Skin of body (tissue), 2 donors: ENCODE results near the gene SYT5. TPM values are rescaled to one million over a fixed set of nuclear protein-coding genes. Genes with fewer than 3 reads are reported as not detected.
"Not testable (repeated sequence)": the region's sequence is repeated elsewhere in the genome, so short reads cannot be mapped to it uniquely, and the experiment has no call there.

ENCODE experiments used
- DNase-seq: peaks from one replicate; lab custom pipeline; 2025; lab: John Stamatoyannopoulos, UW
- total RNA-seq: library from RNA; depleted of rRNA; stranded (reverse); fragments of >200 nt; gene quantifications from one replicate; pipeline ENCODE4 v1.2.3, GENCODE V29; 2014

Gene SYT5
- total RNA-seq, result 1.6 TPM

GRCh38 chr19:55179606-55180484 lies at the start of gene SYT5:
Gene SYT5, minus strand, starts transcription at chr19:55180289. Its CDS starts 1,248 bp downstream, at chr19:55179041.
- no peak for DNase-seq

GRCh38 chr19:55229789-55230182 lies 49.7 kb upstream of the SYT5 start:
- no peak for DNase-seq

- no peak for DNase-seq
Measured at GRCh38 chr19:55229145-55229788, 49.2 kb upstream of the SYT5 start.

GRCh38 chr19:55228403-55229031 lies 48.4 kb upstream of the SYT5 start, which contains the start of gene TMEM86B:
Gene TMEM86B, minus strand, starts transcription at chr19:55228763. Its CDS starts 22 bp downstream, at chr19:55228741.
- DNase-seq, result no peak

- no peak for DNase-seq
Measured at GRCh38 chr19:55228015-55228391, 47.9 kb upstream of the SYT5 start.

GRCh38 chr19:55227241-55228014 lies 47.3 kb upstream of the SYT5 start:
- DNase-seq, result no peak

GRCh38 chr19:55226788-55227187 lies 46.7 kb upstream of the SYT5 start:
- DNase-seq, result no peak

- no peak for DNase-seq
Measured at GRCh38 chr19:55226273-55226672, 46.2 kb upstream of the SYT5 start.

- no peak for DNase-seq
Measured at GRCh38 chr19:55225415-55225958, 45.4 kb upstream of the SYT5 start.

GRCh38 chr19:55224679-55225414 lies 44.8 kb upstream of the SYT5 start:
- not testable (repeated sequence) for DNase-seq

- DNase-seq, result no peak
Measured at GRCh38 chr19:55224038-55224665, 44.1 kb upstream of the SYT5 start.

GRCh38 chr19:55223291-55224037 lies 43.4 kb upstream of the SYT5 start:
- DNase-seq, result no peak

GRCh38 chr19:55220525-55220924 lies 40.4 kb upstream of the SYT5 start:
- DNase-seq, result no peak

GRCh38 chr19:55216461-55217198 lies 36.5 kb upstream of the SYT5 start:
- peak; percentile 86 for DNase-seq

GRCh38 chr19:55213547-55213946 lies 33.5 kb upstream of the SYT5 start:
- no peak for DNase-seq

- DNase-seq, result no peak
Measured at GRCh38 chr19:55212447-55212846, 32.4 kb upstream of the SYT5 start.

- no peak for DNase-seq
Measured at GRCh38 chr19:55209693-55210472, 29.8 kb upstream of the SYT5 start.
